Osteoblast (primary cell): Measurements from ENCODE around the gene CAMK2G. TPM values are rescaled to one million over a fixed set of nuclear protein-coding genes. Genes with fewer than 3 reads are reported as not detected.

Source experiments
- DNase-seq: peaks from one replicate; pipeline ENCODE4 v3.0.0; 2011; ENCODE audit warnings: low spot score, mixed read lengths; ENCODE audit not compliant: insufficient read length; ENCODE audit errors: missing footprints
- H2AFZ ChIP-seq: 2 replicates; pipeline ENCODE4 v1.6.0; 2011; ENCODE audit warnings: mild to moderate bottlenecking, low read length
- H3K27ac ChIP-seq: 2 replicates; pipeline ENCODE4 v1.5.1; 2011; ENCODE audit warnings: mild to moderate bottlenecking, low read depth, low read length, moderate library complexity
- H3K27me3 ChIP-seq: 2 replicates; pipeline ENCODE4 v1.6.0; 2012; ENCODE audit warnings: mild to moderate bottlenecking, control low read depth, inconsistent platforms, low read length, moderate library complexity; ENCODE audit not compliant: insufficient read depth
- H3K36me3 ChIP-seq: 2 replicates; pipeline ENCODE4 v1.5.1; 2011; ENCODE audit warnings: mild to moderate bottlenecking, low read length, control low read depth, moderate library complexity; ENCODE audit not compliant: insufficient read depth
- H3K4me1 ChIP-seq: 2 replicates; pipeline ENCODE4 v1.5.1; 2011; ENCODE audit warnings: mild to moderate bottlenecking, low read length, control low read depth, moderate library complexity; ENCODE audit not compliant: insufficient read depth
- H3K4me2 ChIP-seq: 2 replicates; pipeline ENCODE4 v1.6.0; 2011; ENCODE audit warnings: mild to moderate bottlenecking, low read length; ENCODE audit not compliant: insufficient read depth
- H3K4me3 ChIP-seq: fragments of 200-600 bp; sonication (generic); 3 replicates; pipeline ENCODE4 v1.5.1; 2012; ENCODE audit warnings: mild to moderate bottlenecking, low read length, inconsistent platforms; ENCODE audit not compliant: insufficient read depth
- H3K79me2 ChIP-seq: 2 replicates; pipeline ENCODE4 v1.6.0; 2012; ENCODE audit warnings: mild to moderate bottlenecking, low read length, control low read depth, inconsistent platforms; ENCODE audit not compliant: insufficient read depth
- H3K9me3 ChIP-seq: 2 replicates; pipeline ENCODE4 v1.5.1; 2011; ENCODE audit warnings: low read depth, low read length, control low read depth
- H4K20me1 ChIP-seq: 2 replicates; pipeline ENCODE4 v1.6.0; 2012; ENCODE audit warnings: mild to moderate bottlenecking, low read length, control low read depth; ENCODE audit not compliant: insufficient read depth
- CTCF ChIP-seq: IDR thresholded peaks from 2 replicates; pipeline ENCODE4 v1.5.1; 2011; ENCODE audit warnings: mild to moderate bottlenecking, low read depth, low read length, moderate library complexity; ENCODE audit errors: extremely low read depth
- total RNA-seq: library from RNA; depleted of rRNA; stranded (reverse); fragments of >200 nt; gene quantifications from 2 replicates; pipeline ENCODE4 v1.2.3, GENCODE V29; 2012

Gene CAMK2G
- total RNA-seq, 1 donor: 22.4 TPM

GRCh38 chr10:73865459-73866442, 8.6 kb downstream of the CAMK2G start:
- TF ChIP-seq CTCF: no peak
- no peak overlapping the region for H3K27ac ChIP-seq
- peaks cover 19% of the 10 kb centered on the region for H3K79me2 ChIP-seq
- H4K20me1 ChIP-seq: peaks cover 32% of the 10 kb centered on the region
- H2AFZ ChIP-seq: no peak overlapping the region
- H3K36me3 ChIP-seq: peaks cover 20% of the 10 kb centered on the region
- H3K4me2 ChIP-seq: no peak overlapping the region
- H3K27me3 ChIP-seq: no peaks in the 10 kb centered on the region
- no peaks in the 10 kb centered on the region for H3K4me1 ChIP-seq
- peak; percentile 18 for DNase-seq
- no peaks in the 10 kb centered on the region for H3K9me3 ChIP-seq
- H3K4me3 ChIP-seq: no peak overlapping the region

DNA sequence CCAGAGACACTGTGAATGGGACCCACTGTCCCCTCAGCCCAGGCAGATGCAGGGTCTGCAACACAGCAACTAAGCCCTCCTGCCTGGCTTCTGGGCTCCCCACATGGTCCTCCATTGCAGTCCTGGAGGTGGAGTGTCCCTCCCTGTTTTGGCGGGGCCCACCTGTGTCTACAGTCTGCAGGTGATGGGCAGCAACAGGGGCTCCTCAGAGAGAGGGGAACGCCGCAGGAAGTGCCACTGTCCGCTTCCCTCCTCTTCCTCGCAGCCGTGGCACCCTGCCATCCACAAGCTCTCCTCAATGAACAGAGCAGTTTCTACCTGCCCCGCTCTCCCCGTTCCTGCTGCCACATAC, 9.3 kb downstream of the CAMK2G start:
- Histone ChIP-seq H3K27me3 (no peaks in the 10 kb centered on the region), H3K36me3 (peaks cover 20% of the 10 kb centered on the region), H4K20me1 (peaks cover 26% of the 10 kb centered on the region), H3K79me2 (peaks cover 14% of the 10 kb centered on the region), H3K4me2 (no peak overlapping the region), H3K27ac (no peak overlapping the region), H2AFZ (no peak overlapping the region), H3K4me3 (no peak overlapping the region), H3K9me3 (no peaks in the 10 kb centered on the region), H3K4me1 (peaks cover 2% of the 10 kb centered on the region)
- TF ChIP-seq CTCF: no peak
- peak; percentile 52 for DNase-seq

DNA sequence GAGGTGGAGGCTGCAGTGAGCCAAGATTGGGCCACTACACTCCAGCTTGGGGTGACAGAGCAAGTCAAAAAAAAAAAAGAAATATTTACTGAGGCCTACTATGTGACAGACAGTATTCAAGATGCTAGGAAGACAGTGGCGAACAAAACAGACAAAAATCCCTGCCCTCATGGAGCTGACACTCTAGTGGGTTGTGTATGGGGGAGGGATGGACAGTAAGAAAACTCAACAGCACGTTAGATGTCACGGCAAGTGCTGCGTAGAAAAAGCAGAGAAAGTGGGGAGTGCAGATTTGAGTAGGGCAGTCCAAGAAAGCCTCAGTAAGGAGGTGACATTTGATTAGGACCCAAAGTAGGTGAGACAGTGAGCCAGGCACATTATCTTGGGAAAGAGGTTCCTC, 10.1 kb downstream of the CAMK2G start:
- H3K4me2 ChIP-seq: no peak overlapping the region
- peaks cover 8% of the 10 kb centered on the region for H3K4me1 ChIP-seq
- H4K20me1 ChIP-seq: peaks cover 29% of the 10 kb centered on the region

More for the DNA sequence above, 10.1 kb downstream of the CAMK2G start:
- Histone ChIP-seq H3K27ac (no peak overlapping the region), H2AFZ (no peak overlapping the region), H3K9me3 (no peaks in the 10 kb centered on the region), H3K79me2 (peaks cover 13% of the 10 kb centered on the region), H3K27me3 (no peaks in the 10 kb centered on the region), H3K4me3 (no peak overlapping the region), H3K36me3 (peaks cover 25% of the 10 kb centered on the region)
- peak; percentile 53 for DNase-seq
- no peak for TF ChIP-seq CTCF
